Colonic mucosa (tissue), 4 donors: ENCODE results near the gene UPF2. TPM values are rescaled to one million over a fixed set of nuclear protein-coding genes. Genes with fewer than 3 reads are reported as not detected.

ENCODE experiments used
- DNase-seq: peaks from one replicate; pipeline ENCODE4 v3.0.0-alpha.2; 2020
- H3K27ac ChIP-seq: fragments of 200-600 bp; one replicate; pipeline ENCODE4 v1.8.0; 2021
- H3K27me3 ChIP-seq: fragments of 200-600 bp; one replicate; pipeline ENCODE4 v1.8.0; 2021
- H3K36me3 ChIP-seq: fragments of 200-600 bp; one replicate; pipeline ENCODE4 v1.8.0; 2021
- H3K4me1 ChIP-seq: fragments of 200-600 bp; one replicate; pipeline ENCODE4 v1.8.0; 2021; ENCODE audit warnings: mild to moderate bottlenecking
- H3K4me3 ChIP-seq: fragments of 200-600 bp; one replicate; pipeline ENCODE4 v1.8.0; 2021
- H3K9ac ChIP-seq, 2 donors: one replicate each; pipeline ENCODE4 v1.7.0; 2013; ENCODE audit warnings: control low read depth in 2 of 2, low read depth in 2 of 2, low read length in 2 of 2
- H3K9me3 ChIP-seq: fragments of 200-600 bp; one replicate; pipeline ENCODE4 v1.8.0; 2021
- CTCF ChIP-seq: fragments of 200-600 bp; IDR thresholded peaks from one replicate; pipeline ENCODE4 v1.8.0; 2022; ENCODE audit warnings: antibody characterized with exemption, mild to moderate bottlenecking
- intact Hi-C: fragments of 100-400 bp; cut with DNase I; formaldehyde crosslinking; loops from one replicate; pipeline ENCODE4 v1.14.1; 2022
- total RNA-seq, 2 donors: library from RNA; stranded (reverse); fragmentation: NEBNext Ultra II Directional in 1 of 2; extraction: Animal tissue kit (Norgen Biotek cat#: 25700) in 1 of 2; gene quantifications; one replicate each; pipeline ENCODE4 v1.2.1, GENCODE V29; 2021
- donor health status: healthy.
- donor health status: DM: no; HTN: no; CAD: no.
- donor health status: DM: no; HTN: no; CAD: no.

The UPF2 gene
- total RNA-seq, 2 donors from 2014 or later: 21.9 to 25.6 TPM

GRCh38 chr10:11880151-11881029 is 162.2 kb downstream of the UPF2 start:
- intact Hi-C loops: no loop called here

DNA sequence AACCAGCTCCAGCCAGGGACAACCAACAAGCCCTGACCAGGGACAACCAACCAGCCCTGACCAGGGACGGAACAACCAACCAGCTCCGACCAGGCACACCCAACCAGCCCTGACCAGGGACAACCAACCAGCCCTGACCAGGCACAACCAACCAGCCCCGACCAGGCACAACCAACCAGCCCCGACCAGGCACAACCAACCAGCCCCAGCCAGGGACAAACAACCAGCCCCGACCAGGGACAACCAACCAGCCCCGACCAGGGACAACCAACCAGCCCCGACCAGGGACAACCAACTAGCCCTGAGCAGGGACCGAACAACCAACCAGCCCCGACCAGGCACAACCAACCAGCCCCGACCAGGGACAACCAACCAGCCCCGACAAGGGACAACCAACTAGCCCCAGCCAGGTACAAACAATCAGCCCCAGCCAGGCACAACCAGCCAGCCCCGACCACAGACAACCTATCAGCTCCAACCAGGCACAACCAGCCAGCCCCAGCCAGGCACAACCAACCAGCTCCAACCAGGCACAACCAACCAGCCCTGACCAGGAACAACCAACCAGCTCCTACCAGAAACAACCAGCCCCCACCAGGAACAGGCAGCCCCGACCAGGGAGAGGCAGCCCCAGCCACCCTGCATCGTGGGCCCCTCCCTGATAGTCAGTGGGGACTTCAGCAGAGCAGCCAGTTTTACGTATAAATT is 163.1 kb downstream of the UPF2 start:
- Histone ChIP-seq H3K27me3 (no peaks in the 10 kb centered on the region), H3K36me3 (no peaks in the 10 kb centered on the region), H3K27ac (no peak overlapping the region), H3K4me3 (no peak overlapping the region), H3K4me1 (peaks cover 11% of the 10 kb centered on the region), H3K9ac (no peak overlapping the region), H3K9me3 (no peaks in the 10 kb centered on the region)
- TF ChIP-seq CTCF: no peak
- no peak for DNase-seq
- intact Hi-C loops: no loop called here

More at GRCh38 chr10:11880151-11881029, 162.2 kb downstream of the UPF2 start:
- TF ChIP-seq CTCF: no peak
- no peaks in the 10 kb centered on the region for H3K36me3 ChIP-seq
- DNase-seq: no peak
- no peaks in the 10 kb centered on the region for H3K9me3 ChIP-seq
- peaks cover 3% of the 10 kb centered on the region for H3K4me1 ChIP-seq
- no peaks in the 10 kb centered on the region for H3K27me3 ChIP-seq
- H3K4me3 ChIP-seq: no peak overlapping the region
- no peak overlapping the region for H3K9ac ChIP-seq
- no peak overlapping the region for H3K27ac ChIP-seq

DNA sequence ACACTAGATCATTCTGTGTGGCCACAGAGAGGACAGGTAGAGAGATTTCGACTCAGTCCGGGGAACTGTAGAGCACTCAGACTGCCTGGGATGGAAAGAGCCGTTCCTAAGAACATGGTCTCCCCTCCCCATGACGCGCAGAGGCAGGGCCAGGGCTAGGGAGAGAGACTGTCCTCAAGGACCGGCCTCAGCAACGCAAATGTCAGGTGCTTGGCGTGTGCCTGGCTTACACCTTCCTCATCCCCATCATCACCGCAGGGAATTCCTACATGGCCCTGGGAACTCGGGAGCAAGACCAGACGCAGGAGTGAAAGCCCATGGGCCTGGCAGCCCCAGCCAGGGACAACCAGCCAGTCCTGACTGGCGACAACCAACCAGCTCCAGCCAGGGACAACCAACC is 163.8 kb downstream of the UPF2 start:
- intact Hi-C loops: no loop called here
- H3K4me1 ChIP-seq: peaks cover 11% of the 10 kb centered on the region
- H3K36me3 ChIP-seq: no peaks in the 10 kb centered on the region

GRCh38 chr10:11877591-11877905 is 165.1 kb downstream of the UPF2 start:
- no peak overlapping the region for H3K9ac ChIP-seq

More for the DNA sequence above, 163.8 kb downstream of the UPF2 start:
- H3K27me3 ChIP-seq: no peaks in the 10 kb centered on the region
- DNase-seq: no peak
- H3K9me3 ChIP-seq: no peaks in the 10 kb centered on the region
- no peak overlapping the region for H3K4me3 ChIP-seq
- TF ChIP-seq CTCF: no peak
- no peak overlapping the region for H3K27ac ChIP-seq
- H3K9ac ChIP-seq: no peak overlapping the region

More at GRCh38 chr10:11877591-11877905, 165.1 kb downstream of the UPF2 start:
- intact Hi-C loops: no loop called here
- H3K4me3 ChIP-seq: no peak overlapping the region
- TF ChIP-seq CTCF: no peak
- H3K36me3 ChIP-seq: no peaks in the 10 kb centered on the region
- no peaks in the 10 kb centered on the region for H3K9me3 ChIP-seq
- H3K27ac ChIP-seq: no peak overlapping the region
- H3K4me1 ChIP-seq: peaks cover 11% of the 10 kb centered on the region
- DNase-seq: no peak
- no peaks in the 10 kb centered on the region for H3K27me3 ChIP-seq
